ACHN (cell line): ENCODE results near the gene BNIP1.

Source experiments
- DNase-seq: peaks from one replicate; pipeline ENCODE4 v3.0.0-alpha.2; 2015
- in situ Hi-C: cut with HindIII; loops from 2 replicates; pipeline ENCODE4 v1.10.0; 2017; ENCODE audit warnings: low sequenced_read_pairs, low pct_ligation_motif_present, low pct_unique_long_range_greater_than_20kb

Gene BNIP1

GRCh38 chr5:173159256-173159655 is 14.9 kb downstream of the BNIP1 start:
- DNase-seq: no peak

GRCh38 chr5:173161148-173161547 is 16.8 kb downstream of the BNIP1 start:
- in situ Hi-C loops: no loop called here
- no peak for DNase-seq

More at GRCh38 chr5:173159256-173159655, 14.9 kb downstream of the BNIP1 start:
- in situ Hi-C loops: no loop called here

GRCh38 chr5:173163219-173163618 is 18.9 kb downstream of the BNIP1 start:
- in situ Hi-C loops: no loop called here

GRCh38 chr5:173165177-173166016 is 21.1 kb downstream of the BNIP1 start:
- in situ Hi-C loops: no loop called here

More at GRCh38 chr5:173163219-173163618, 18.9 kb downstream of the BNIP1 start:
- DNase-seq: no peak

GRCh38 chr5:173172166-173172565 is 27.8 kb downstream of the BNIP1 start:
- DNase-seq: no peak
- in situ Hi-C loops: no loop called here

More at GRCh38 chr5:173165177-173166016, 21.1 kb downstream of the BNIP1 start:
- DNase-seq: no peak

GRCh38 chr5:173175523-173175922 is 31.2 kb downstream of the BNIP1 start:
- no peak for DNase-seq
- in situ Hi-C loops: no loop called here

- in situ Hi-C loops: no loop called here
Measured at GRCh38 chr5:173178369-173178910, 34.1 kb downstream of the BNIP1 start.

GRCh38 chr5:173180331-173180730 is 36.0 kb downstream of the BNIP1 start:
- in situ Hi-C loops: no loop called here
- peak; percentile 35 for DNase-seq

More at GRCh38 chr5:173178369-173178910, 34.1 kb downstream of the BNIP1 start:
- no peak for DNase-seq

- peak; percentile 1 for DNase-seq
- in situ Hi-C loops: no loop called here
Measured at GRCh38 chr5:173187054-173187743, 42.9 kb downstream of the BNIP1 start.

GRCh38 chr5:173188280-173188679 is 43.9 kb downstream of the BNIP1 start:
- in situ Hi-C loops: no loop called here
- DNase-seq: no peak

GRCh38 chr5:173191015-173191414 is 46.7 kb downstream of the BNIP1 start:
- no peak for DNase-seq
- in situ Hi-C loops: no loop called here

- in situ Hi-C loops: no loop called here
- DNase-seq: no peak
Measured at GRCh38 chr5:173191561-173191960, 47.2 kb downstream of the BNIP1 start.

GRCh38 chr5:173192561-173192960 is 48.2 kb downstream of the BNIP1 start:
- no peak for DNase-seq
- in situ Hi-C loops: no loop called here

GRCh38 chr5:173196133-173196952 is 52.0 kb downstream of the BNIP1 start:
- in situ Hi-C loops: no loop called here
- no peak for DNase-seq

- DNase-seq: no peak
- in situ Hi-C loops: no loop called here
Measured at GRCh38 chr5:173197375-173197891, 53.1 kb downstream of the BNIP1 start.

- DNase-seq: no peak
- in situ Hi-C loops: no loop called here
Measured at GRCh38 chr5:173198049-173198448, 53.7 kb downstream of the BNIP1 start.

GRCh38 chr5:173200356-173200755 is 56.0 kb downstream of the BNIP1 start:
- in situ Hi-C loops: no loop called here
- DNase-seq: no peak

- in situ Hi-C loops: no loop called here
- peak; percentile 55 for DNase-seq
Measured at GRCh38 chr5:173201636-173202265, 57.4 kb downstream of the BNIP1 start.
